Activated CD8-positive, alpha-beta memory T cell treated with anti-CD3 and anti-CD28 coated beads, Interleukin-2, amount 10 ng/mL, durations not matched to agents 7 days and 5 days (primary cell): ENCODE results near the gene SCLT1. TPM values are rescaled to one million over a fixed set of nuclear protein-coding genes. Genes with fewer than 3 reads are reported as not detected.

Experiments used
- ATAC-seq: fragments of 150-1000 bp; cut with Tn5 transposase; one replicate; pipeline ENCODE4 v1.10.0; 2021; ENCODE audit warnings: moderate library complexity
- CTCF ChIA-PET: fragments of 350-600 bp; sonication (Branson Sonifier 250); formaldehyde crosslinking; loops from one replicate; lab custom pipeline; 2021; ENCODE audit warnings: antibody characterized with exemption; lab: Charles Lee
- DNase-seq: peaks from one replicate; pipeline ENCODE4 v3.0.0-alpha.2; 2020
- H3K27ac Mint-ChIP-seq: one replicate; pipeline ENCODE4 v1.8.0; 2021; ENCODE audit warnings: mild to moderate bottlenecking, mixed read lengths
- H3K27me3 Mint-ChIP-seq: one replicate; pipeline ENCODE4 v1.8.0; 2021; ENCODE audit warnings: mixed read lengths
- H3K36me3 Mint-ChIP-seq: one replicate; pipeline ENCODE4 v1.8.0; 2021; ENCODE audit warnings: mild to moderate bottlenecking, mixed read lengths
- H3K4me1 Mint-ChIP-seq: one replicate; pipeline ENCODE4 v1.8.0; 2021; ENCODE audit warnings: mixed read lengths
- H3K4me3 Mint-ChIP-seq: one replicate; pipeline ENCODE4 v1.8.0; 2021; ENCODE audit warnings: mild to moderate bottlenecking, moderate library complexity, mixed read lengths
- H3K9me3 Mint-ChIP-seq: one replicate; pipeline ENCODE4 v1.8.0; 2022; ENCODE audit warnings: low read depth, mixed read lengths
- total RNA-seq, 2 experiments: library from RNA; stranded (reverse); gene quantifications; one replicate each; pipeline ENCODE4 v1.2.3, GENCODE V29; 2021

The SCLT1 gene
- total RNA-seq, 2 experiments from 2014 or later: 31.3 to 53.4 TPM

- CTCF ChIA-PET: interaction anchor here (1.7 to 2.2 kb wide), 3 partner anchors 8 to 46 kb away, joined by 3 to 13 read pairs (median 5); partner anchors contain the start of gene JADE1
- H3K9me3 Mint-ChIP-seq: no peaks in the 10 kb centered on the region
- DNase-seq (no peak), ATAC-seq (no peak)
- peaks cover 54% of the 10 kb centered on the region for H3K4me1 Mint-ChIP-seq
- no peak overlapping the region for H3K4me3 Mint-ChIP-seq
- H3K27me3 Mint-ChIP-seq: no peaks in the 10 kb centered on the region
- peaks cover 57% of the 10 kb centered on the region for H3K36me3 Mint-ChIP-seq
- no peak overlapping the region for H3K27ac Mint-ChIP-seq
These were observed 237.7 kb downstream of the SCLT1 start for GRCh38 chr4:128855621-128856020.

- CTCF ChIA-PET: interaction anchor here (0.6 to 2.3 kb wide), 6 partner anchors 9 to 44 kb away, joined by 3 to 13 read pairs (median 4); no protein-coding TSS in a partner anchor
- Mint-ChIP-seq H3K27ac (peak overlapping the region; percentile 86), H3K4me3 (peak overlapping the region; percentile 9), H3K9me3 (no peaks in the 10 kb centered on the region), H3K36me3 (peaks cover 58% of the 10 kb centered on the region), H3K27me3 (no peaks in the 10 kb centered on the region), H3K4me1 (peaks cover 42% of the 10 kb centered on the region)
- peak; percentile 96 for ATAC-seq
- peak; percentile 62 for DNase-seq
These were observed 238.9 kb downstream of the SCLT1 start for GRCh38 chr4:128854433-128854832.

GRCh38 chr4:128853741-128854140, 239.6 kb downstream of the SCLT1 start:
- H3K4me3 Mint-ChIP-seq: no peak overlapping the region
- H3K9me3 Mint-ChIP-seq: no peaks in the 10 kb centered on the region
- DNase-seq (no peak), ATAC-seq (no peak)
- peak overlapping the region; percentile 86 for H3K27ac Mint-ChIP-seq
- CTCF ChIA-PET: interaction anchor here (0.6 to 2.3 kb wide), 4 partner anchors 10 to 44 kb away, joined by 3 to 13 read pairs (median 6); no protein-coding TSS in a partner anchor
- H3K36me3 Mint-ChIP-seq: peaks cover 55% of the 10 kb centered on the region
- no peaks in the 10 kb centered on the region for H3K27me3 Mint-ChIP-seq
- peaks cover 36% of the 10 kb centered on the region for H3K4me1 Mint-ChIP-seq

GRCh38 chr4:128850252-128850651, 243.1 kb downstream of the SCLT1 start:
- ATAC-seq: no peak
- Mint-ChIP-seq H3K9me3 (no peaks in the 10 kb centered on the region), H3K27me3 (no peaks in the 10 kb centered on the region), H3K4me3 (no peak overlapping the region), H3K36me3 (peaks cover 41% of the 10 kb centered on the region), H3K4me1 (peaks cover 32% of the 10 kb centered on the region), H3K27ac (no peak overlapping the region)
- DNase-seq: no peak
- CTCF ChIA-PET: no interaction called here

- CTCF ChIA-PET: no interaction called here
- Mint-ChIP-seq H3K27ac (no peak overlapping the region), H3K4me1 (peaks cover 14% of the 10 kb centered on the region), H3K27me3 (no peaks in the 10 kb centered on the region), H3K4me3 (no peak overlapping the region), H3K9me3 (no peaks in the 10 kb centered on the region), H3K36me3 (peaks cover 44% of the 10 kb centered on the region)
- DNase-seq (no peak), ATAC-seq (no peak)
These were observed 244.9 kb downstream of the SCLT1 start for GRCh38 chr4:128848461-128848860.

- CTCF ChIA-PET: no interaction called here
- Mint-ChIP-seq H3K27ac (peak overlapping the region; percentile 10), H3K36me3 (peaks cover 43% of the 10 kb centered on the region), H3K9me3 (no peaks in the 10 kb centered on the region), H3K27me3 (no peaks in the 10 kb centered on the region), H3K4me3 (no peak overlapping the region), H3K4me1 (peaks cover 7% of the 10 kb centered on the region)
- DNase-seq: no peak
- no peak for ATAC-seq
These were observed 246.1 kb downstream of the SCLT1 start for GRCh38 chr4:128847082-128847724.

- DNase-seq (no peak), ATAC-seq (no peak)
- no peaks in the 10 kb centered on the region for H3K27me3 Mint-ChIP-seq
- CTCF ChIA-PET: interaction anchor here (1.1 kb wide), 1 partner anchor 18 kb away, joined by 3 read pairs; no protein-coding TSS in a partner anchor
- no peak overlapping the region for H3K27ac Mint-ChIP-seq
- peaks cover 36% of the 10 kb centered on the region for H3K36me3 Mint-ChIP-seq
- no peak overlapping the region for H3K4me3 Mint-ChIP-seq
- peaks cover 9% of the 10 kb centered on the region for H3K4me1 Mint-ChIP-seq
- no peaks in the 10 kb centered on the region for H3K9me3 Mint-ChIP-seq
These were observed 247.3 kb downstream of the SCLT1 start for GRCh38 chr4:128846063-128846462.

GRCh38 chr4:128844931-128845330, 248.4 kb downstream of the SCLT1 start:
- Mint-ChIP-seq H3K27me3 (no peaks in the 10 kb centered on the region), H3K27ac (no peak overlapping the region), H3K36me3 (peaks cover 32% of the 10 kb centered on the region), H3K4me1 (peaks cover 17% of the 10 kb centered on the region), H3K4me3 (no peak overlapping the region), H3K9me3 (no peaks in the 10 kb centered on the region)
- DNase-seq (no peak), ATAC-seq (no peak)
- CTCF ChIA-PET: interaction anchor here (1.1 kb wide), 1 partner anchor 19 kb away, joined by 3 read pairs; no protein-coding TSS in a partner anchor

- Mint-ChIP-seq H3K27me3 (no peaks in the 10 kb centered on the region), H3K4me1 (peaks cover 12% of the 10 kb centered on the region), H3K27ac (no peak overlapping the region), H3K36me3 (peaks cover 17% of the 10 kb centered on the region), H3K9me3 (no peaks in the 10 kb centered on the region), H3K4me3 (no peak overlapping the region)
- DNase-seq: no peak
- ATAC-seq: no peak
- CTCF ChIA-PET: interaction anchor here (0.8 to 3.0 kb wide), 5 partner anchors 11 to 29 kb away, joined by 3 to 9 read pairs (median 3); no protein-coding TSS in a partner anchor
These were observed 251.9 kb downstream of the SCLT1 start for GRCh38 chr4:128841402-128841801.

- peak overlapping the region; percentile 37 for H3K27ac Mint-ChIP-seq
- H3K36me3 Mint-ChIP-seq: peaks cover 19% of the 10 kb centered on the region
- ATAC-seq (no peak), DNase-seq (no peak)
- no peaks in the 10 kb centered on the region for H3K27me3 Mint-ChIP-seq
- no peaks in the 10 kb centered on the region for H3K9me3 Mint-ChIP-seq
- no peak overlapping the region for H3K4me3 Mint-ChIP-seq
- H3K4me1 Mint-ChIP-seq: peaks cover 13% of the 10 kb centered on the region
- CTCF ChIA-PET: interaction anchor here (0.8 to 3.0 kb wide), 5 partner anchors 10 to 28 kb away, joined by 3 to 9 read pairs (median 3); no protein-coding TSS in a partner anchor
These were observed 252.5 kb downstream of the SCLT1 start for GRCh38 chr4:128840711-128841318.

GRCh38 chr4:128837679-128838078, 255.7 kb downstream of the SCLT1 start:
- ATAC-seq (no peak), DNase-seq (no peak)
- peaks cover 9% of the 10 kb centered on the region for H3K36me3 Mint-ChIP-seq
- CTCF ChIA-PET: no interaction called here
- no peak overlapping the region for H3K4me3 Mint-ChIP-seq
- no peak overlapping the region for H3K27ac Mint-ChIP-seq
- H3K27me3 Mint-ChIP-seq: no peaks in the 10 kb centered on the region
- H3K4me1 Mint-ChIP-seq: peaks cover 15% of the 10 kb centered on the region
- no peaks in the 10 kb centered on the region for H3K9me3 Mint-ChIP-seq

- CTCF ChIA-PET: no interaction called here
- Mint-ChIP-seq H3K27ac (no peak overlapping the region), H3K4me1 (peaks cover 15% of the 10 kb centered on the region), H3K9me3 (no peaks in the 10 kb centered on the region), H3K27me3 (no peaks in the 10 kb centered on the region), H3K4me3 (no peak overlapping the region), H3K36me3 (peaks cover 9% of the 10 kb centered on the region)
- no peak for DNase-seq
- ATAC-seq: no peak
These were observed 256.1 kb downstream of the SCLT1 start for GRCh38 chr4:128837198-128837597.

- peaks cover 11% of the 10 kb centered on the region for H3K4me1 Mint-ChIP-seq
- CTCF ChIA-PET: no interaction called here
- ATAC-seq (no peak), DNase-seq (no peak)
- no peak overlapping the region for H3K4me3 Mint-ChIP-seq
- no peaks in the 10 kb centered on the region for H3K9me3 Mint-ChIP-seq
- no peaks in the 10 kb centered on the region for H3K27me3 Mint-ChIP-seq
- peaks cover 9% of the 10 kb centered on the region for H3K36me3 Mint-ChIP-seq
- H3K27ac Mint-ChIP-seq: no peak overlapping the region
These were observed 257.7 kb downstream of the SCLT1 start for GRCh38 chr4:128835498-128836222.
